TTC549 (cell line): Measurements from ENCODE around the gene VGLL4.
"Not testable (repeated sequence)": the region's sequence is repeated elsewhere in the genome, so short reads cannot be mapped to it uniquely, and the experiment has no call there.

Source experiments
- FAIRE-seq: peaks from 2 replicates; lab custom pipeline; 2012; peaks lifted over from hg19 to GRCh38; lab: Jason Lieb, UNC

Gene VGLL4

DNA sequence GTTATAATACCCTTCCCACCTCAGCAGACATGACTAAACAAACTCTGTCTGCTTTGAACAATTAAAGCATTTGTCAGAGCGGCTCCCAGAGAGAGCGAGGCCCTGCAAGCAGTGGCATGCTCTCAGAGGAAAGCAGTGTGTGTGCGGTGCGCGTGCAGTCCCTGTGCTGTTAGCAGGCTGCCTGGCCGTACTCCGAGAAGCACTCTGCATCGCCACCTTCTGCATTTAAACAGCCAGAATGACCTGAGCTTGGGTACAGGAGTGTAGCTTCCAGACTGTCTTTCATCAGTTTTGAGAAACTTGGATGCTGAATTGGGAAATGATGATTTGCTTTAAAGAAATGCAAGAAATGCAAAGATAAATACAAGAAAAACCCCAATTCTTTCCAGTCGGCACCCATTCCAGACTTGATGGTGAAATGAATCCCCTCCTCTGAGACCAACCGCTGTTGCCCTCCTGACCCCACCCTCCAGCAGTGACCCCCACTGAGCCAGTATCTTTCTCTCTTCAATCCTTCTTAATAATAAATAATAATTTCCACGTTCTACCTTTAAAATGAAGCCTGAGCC is 113.5 kb downstream of the VGLL4 start:
- no peak for FAIRE-seq

DNA sequence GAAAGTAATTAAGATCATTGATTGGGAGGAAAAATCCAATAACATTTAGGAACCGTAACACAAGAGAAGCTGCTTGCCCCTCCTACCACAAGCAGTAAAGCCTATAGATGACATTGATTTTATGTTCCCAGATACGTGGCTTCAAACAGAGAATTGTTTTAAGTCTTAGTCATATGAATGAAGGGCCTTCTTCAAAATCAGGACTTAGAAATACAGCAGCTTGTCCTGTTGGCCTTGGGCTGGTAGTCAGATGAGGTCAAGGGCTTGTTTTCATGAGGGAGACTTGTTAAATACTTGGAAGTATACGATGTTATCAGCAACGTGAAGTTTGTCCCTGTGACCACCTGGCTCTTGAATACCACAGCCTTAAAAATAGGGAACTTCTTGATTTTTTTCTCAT is 114.4 kb downstream of the VGLL4 start:
- no peak for FAIRE-seq

DNA sequence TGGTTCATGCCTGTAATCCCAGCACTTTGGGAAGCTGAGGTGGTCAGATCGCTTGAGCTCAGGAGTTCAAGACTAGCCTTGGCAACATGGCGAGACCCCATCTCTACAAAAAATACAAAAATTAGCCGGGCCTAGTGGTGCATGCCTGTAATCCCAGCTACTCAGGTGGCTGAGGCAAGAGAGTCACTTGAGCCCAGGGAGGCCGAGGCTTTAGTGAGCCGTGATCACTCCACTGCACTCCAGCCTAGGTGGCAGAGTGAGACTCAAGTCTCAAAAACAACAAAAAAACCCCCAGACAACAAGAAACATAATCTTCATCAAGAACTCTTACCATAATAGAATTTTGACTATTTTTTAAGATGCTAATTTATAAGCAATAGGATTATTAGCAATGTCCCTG is 117.6 kb downstream of the VGLL4 start:
- not testable (repeated sequence) for FAIRE-seq

DNA sequence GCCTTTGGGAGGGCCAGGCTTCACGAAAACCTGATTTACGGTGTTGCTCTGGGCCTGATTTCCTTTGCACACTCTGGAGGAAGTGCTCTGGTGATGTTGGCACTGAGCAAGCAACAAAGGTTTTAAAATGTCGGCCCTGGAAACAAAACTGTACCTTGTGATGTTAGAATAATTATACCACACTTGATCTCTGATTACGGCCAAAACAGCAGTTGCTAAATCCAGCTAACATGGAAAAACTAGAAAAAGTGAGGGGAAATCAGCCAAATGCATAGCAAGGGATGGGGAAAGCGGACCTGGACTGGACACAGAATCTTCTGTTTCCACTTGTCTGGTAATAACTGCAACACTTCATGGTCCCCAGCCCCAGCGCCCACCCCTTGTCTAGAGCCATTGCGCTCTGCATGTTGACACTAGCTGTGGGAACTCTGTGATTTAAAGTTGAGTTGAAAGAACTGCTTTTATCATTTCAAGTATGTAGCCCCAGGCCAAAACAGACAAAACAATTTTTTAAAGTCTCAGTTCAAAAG is 120.1 kb downstream of the VGLL4 start:
- no peak for FAIRE-seq

DNA sequence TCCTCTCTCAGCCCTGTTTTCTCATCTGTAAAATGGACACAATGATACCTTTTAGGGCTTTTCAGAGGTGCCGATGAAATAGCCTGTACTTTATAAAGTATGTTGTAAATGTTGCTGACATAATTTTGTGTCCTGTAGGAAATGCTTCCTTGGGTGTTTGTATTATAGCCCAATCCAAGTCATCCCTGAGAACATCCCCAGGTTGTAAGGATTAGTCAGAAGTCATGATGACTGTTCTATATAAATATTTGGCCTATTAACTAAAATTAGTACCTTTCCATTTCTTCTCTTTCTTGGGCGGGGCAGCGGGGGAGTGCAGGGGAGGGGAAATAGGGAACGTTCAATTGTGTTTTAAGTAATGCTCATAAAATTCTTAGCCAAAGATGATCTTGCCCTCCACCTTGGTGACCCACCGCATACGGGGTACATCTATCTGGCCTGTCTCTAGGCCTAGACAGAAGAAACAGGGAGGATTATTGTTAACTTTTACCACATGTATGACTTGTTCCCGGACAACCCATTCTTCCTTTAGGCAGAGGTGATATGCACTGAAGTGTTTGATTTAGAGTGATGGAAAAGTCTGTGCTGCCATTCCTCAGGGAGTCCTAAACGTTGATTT is 120.7 kb downstream of the VGLL4 start:
- FAIRE-seq, result no peak

DNA sequence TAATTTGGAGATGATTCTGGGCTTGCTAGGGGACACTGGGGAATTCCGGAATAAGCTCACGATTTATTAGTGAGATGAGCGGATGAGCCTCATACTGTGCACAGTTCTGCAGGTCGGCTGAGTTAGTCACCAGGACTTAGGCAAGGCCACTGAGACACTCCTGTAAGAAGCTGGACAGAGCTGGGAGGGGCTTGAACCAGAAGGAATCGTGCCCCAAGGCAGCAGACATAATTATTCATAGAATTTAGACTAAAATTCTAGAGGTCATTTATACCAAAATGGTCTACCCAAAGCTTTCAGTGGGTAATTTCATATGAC is 121.4 kb downstream of the VGLL4 start:
- no peak for FAIRE-seq

DNA sequence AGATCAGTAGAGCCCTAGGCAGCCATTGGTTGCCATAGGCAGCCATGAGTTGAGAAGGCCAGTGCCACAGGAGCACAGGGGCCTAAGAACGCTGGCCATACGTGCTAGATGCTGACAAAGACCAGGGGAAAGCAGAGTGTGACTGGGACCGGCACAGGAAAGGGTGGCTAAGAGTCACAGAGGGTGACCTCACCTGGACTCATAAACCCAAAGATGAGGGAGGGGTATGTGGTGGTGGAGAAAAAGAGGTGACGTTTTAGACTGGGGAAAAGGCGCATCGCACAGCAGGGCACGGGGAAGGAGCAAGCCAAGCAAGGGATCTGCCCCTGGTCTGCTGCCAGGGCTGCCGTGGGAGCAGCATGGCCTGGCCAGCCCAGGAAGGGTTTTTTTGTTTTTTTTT is 122.5 kb downstream of the VGLL4 start:
- FAIRE-seq, result no peak

DNA sequence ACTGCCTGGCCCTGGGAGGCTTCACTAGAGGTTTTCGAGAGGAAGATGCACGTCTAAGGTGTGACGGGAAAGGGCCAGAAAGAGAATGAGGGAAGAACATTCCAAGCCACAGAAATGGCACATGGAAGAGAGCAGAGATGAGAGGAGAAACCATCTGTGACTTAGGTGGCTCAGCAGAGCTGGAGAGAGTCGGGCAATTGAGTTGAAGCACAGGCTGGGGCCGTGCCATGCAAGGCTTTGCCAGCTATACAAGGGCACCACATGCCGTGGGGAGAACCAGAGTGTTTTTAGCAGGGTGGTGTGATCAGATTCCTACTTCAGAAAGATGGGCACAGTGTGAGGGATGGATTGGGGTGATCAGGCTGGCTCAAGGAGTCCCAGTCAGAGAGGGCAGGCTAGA is 126.1 kb downstream of the VGLL4 start:
- no peak for FAIRE-seq

DNA sequence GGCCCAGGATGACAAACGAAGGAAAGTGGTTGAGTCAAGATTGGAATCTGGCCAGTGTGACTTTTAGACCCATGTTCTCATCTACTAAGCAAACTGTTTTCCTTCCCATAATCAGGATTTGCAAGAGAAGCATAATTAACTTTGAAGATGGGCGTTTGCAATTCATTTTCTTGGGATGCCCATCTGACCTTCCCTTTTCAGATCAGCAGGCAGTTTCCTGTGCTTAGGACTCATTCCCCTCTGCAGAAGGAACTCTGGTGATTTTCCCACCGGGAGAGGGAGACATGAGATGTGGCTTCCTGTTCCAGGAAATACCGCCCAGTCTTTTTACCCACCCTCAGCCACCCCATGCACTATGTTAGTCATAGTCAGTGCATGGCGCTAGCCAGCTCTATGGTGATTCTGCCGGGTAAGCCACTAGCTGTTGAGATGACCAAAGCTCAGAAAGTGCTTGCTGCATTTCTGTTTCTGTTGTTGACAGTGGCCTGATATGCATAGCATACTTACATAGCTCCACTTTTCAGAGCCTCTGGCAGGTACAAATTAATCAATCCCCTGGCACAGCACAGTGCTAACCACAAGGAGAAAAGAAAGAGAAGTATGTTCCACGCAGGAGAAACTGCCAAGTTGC is 129.4 kb downstream of the VGLL4 start:
- no peak for FAIRE-seq

DNA sequence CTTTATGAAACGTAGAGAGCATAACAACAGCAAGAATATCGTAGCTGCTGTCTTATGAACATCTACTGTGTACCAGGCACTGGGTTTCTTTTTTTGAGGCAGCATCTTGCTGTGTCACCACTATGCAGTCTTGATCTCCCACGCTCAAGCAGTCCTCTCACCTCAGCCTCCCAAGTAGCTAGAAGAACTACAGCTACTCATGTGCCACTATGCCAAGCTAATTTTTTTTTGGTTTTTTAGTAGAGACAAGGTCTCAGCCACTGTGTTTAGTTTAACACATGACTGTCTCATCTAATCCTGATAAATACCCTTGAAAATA is 129.9 kb downstream of the VGLL4 start:
- FAIRE-seq, result no peak

DNA sequence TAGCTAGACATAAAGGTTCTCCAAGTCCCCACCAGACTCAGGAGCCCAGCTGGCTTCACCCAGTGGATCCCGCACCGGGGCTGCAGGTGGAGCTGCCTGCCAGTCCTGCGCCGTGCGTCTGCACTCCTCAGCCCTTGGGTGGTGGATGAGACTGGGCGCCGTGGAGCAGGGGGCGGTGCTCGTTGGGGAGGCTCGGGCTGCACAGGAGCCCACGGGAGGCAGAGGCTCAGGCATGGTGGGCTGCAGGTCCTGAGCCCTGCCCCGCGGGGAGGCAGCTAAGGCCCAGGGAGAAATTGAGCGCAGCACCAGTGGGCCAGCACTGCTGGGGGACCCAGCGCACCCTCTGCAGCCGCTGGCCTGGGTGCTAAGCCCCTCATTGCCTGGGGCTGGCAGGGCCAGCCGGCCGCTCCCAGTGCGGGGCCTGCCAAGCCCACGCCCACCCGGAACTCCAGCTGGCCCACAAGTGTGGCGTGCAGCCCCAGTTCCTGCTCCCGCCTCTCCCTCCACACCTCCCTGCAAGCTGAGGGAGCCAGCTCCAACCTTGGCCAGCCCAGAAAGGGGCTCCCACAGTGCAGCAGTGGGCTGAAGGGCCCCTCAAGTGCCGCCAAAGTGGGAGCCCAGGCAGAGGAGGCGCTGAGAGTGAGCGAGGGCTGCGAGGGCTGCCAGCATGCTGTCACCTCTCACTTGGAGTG is 130.4 kb downstream of the VGLL4 start:
- FAIRE-seq, result not testable (repeated sequence)

DNA sequence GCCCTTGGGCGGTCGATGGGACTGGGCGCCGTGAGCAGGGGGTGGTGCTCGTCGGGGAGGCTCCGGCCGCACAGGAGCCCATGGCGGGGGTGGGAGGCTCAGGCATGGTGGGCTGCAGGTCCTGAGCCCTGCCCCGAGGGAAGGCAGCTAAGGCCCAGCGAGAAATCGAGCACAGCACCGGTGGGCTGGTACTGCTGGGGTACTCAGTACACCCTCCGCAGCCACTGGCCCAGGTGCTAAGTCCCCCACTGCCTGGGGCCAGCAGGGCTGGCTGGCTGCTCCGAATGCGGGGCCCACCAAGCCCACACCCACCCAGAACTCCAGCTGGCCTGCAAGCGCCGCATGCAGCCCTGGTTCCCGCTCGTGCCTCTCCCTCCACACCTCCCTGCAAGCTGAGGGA is 132.1 kb downstream of the VGLL4 start:
- not testable (repeated sequence) for FAIRE-seq

DNA sequence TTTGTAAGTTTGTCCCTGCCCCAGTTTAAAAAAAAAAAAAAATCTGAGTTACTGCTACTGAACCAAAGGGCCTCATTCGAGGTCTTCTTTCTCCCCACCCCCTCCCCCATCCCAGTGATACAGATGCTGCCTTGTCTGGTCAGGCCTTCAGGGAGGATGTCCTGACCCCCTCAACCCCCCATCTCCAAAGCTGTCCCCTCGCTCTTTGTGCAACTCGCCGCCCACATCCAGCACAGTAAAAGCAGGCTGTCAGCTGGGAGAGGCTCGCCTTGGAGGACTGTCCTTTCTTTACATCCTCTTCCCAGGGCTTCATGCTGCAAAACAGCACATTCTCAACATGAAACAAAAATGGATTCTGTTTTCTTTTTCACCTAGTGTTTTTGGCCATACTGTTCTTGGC is 133.4 kb downstream of the VGLL4 start:
- FAIRE-seq, result no peak

DNA sequence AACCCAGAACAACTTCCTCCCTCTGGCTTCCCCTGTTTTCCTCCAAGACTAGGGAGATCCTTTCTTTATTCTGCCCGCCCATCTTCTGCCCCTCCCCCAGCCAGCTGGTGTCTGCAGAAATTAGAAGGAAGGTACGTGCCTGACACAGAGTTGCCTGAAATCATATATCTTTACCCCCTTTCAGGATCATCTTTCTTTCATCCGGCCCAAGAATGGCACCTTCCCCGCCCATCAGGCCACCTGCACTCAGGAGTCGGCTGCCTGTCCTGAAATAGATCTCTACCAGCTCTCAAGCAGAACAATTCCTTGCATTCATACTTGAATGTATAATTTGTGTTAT is 133.7 kb downstream of the VGLL4 start:
- FAIRE-seq, result no peak

DNA sequence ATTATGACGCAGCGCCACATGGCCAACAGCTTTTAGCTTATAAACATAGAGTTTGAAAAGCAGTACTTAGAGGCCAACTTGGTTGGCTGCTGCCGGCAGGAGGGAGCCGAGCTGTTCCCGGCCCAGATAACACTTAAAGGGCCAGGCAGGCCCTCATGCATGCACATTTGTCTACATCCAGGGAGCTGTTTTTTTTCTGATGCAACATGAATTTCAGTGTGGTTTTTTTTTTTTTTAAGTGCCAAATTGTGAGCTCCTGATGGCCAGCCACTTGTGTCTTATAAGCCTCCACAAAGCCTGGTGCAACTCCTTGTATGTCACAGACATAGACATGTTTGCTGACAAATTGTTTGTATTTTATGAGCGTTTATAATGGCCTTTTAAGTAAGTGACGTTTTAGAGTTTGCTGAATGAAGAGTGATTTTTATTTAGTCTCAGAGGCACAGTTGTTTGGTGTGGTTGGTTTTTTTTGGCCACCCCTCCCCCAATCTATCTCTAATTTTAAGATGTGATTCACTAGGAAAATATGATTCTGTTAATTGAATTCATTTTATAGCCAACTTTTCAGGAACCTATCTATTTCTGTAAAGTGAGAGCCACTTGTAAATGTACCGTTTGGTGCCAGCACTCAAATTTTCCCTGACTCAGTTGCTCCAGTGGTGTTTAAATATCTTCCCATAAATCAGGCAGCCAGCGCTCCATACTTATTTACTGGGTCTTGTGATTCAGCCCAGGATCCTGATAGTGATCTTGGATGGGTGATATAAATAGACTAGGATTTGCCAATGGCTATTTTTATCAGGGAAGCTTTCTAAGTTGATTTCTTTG is 134.3 kb downstream of the VGLL4 start:
- FAIRE-seq, result peak; percentile 85

DNA sequence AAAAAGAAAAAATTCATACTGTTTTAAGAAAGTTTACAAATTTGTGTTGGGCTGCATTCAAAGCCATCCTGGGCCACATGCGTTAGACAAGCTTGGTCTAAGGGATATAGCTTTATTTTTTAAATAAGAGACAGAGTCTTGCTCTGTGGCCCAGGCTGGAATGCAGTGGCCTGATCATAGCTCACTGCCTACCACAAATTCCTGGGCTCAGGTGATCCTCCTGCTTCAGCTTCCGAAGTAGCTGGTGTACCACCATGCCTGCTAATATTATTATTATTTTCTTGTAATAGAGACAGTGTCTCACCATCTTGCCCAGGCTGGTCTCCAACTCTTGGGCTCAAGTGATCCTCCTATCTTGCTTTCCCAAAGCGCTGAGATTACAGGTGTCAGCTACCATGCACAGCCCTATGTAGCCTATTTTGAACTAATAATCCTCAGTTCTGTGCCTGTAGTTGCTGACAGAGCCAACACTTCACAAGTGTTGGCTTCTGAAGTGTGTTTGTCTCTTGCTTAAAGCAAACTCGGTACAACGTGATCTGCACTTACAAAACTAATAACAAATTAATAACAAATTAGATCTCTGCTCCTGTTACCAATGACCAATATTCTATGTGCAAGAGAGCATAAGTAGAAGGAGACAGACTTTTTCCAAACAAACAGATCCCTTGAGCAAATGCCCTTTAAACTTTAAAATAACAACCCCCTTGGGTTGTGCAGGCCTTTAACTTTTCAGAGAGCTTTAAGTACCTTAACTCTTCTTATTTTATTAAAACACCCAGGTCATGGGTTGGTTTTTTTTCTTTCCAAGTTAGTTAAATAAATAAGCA is 135.2 kb downstream of the VGLL4 start:
- FAIRE-seq, result no peak

DNA sequence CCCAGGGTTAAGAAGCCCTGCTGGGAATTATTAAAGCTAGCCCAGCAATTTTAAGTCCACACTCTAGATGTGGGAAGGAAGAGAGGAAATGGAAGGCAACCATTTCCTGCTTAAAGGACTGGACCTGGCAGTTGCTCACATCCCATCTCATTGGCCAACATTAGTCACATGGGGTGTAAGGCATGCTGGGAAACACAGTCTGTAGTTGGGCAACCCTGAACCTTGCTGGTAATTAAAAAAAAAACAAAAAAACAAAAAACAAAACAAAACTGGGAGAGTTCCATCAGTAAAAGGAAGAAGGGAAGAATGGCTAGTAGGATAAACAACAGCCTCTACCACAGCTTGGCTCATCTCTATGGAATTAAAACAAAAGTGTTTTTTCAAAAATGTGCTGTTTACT is 136.0 kb downstream of the VGLL4 start:
- no peak for FAIRE-seq
